Posterior cingulate gyrus (tissue), 11 donors: Measurements from ENCODE around the gene LDHD.
"Not testable (repeated sequence)": the region's sequence is repeated elsewhere in the genome, so short reads cannot be mapped to it uniquely, and the experiment has no call there.

ENCODE experiments used
- DNase-seq, 10 donors: peaks; one replicate each; pipeline versions ENCODE4 v3.0.0 to v3.0.0-alpha.2; 2020 to 2021; ENCODE audit warnings: mixed read lengths in 3 of 10
- intact Hi-C: fragments of 100-400 bp; cut with DNase I; formaldehyde crosslinking; loops from one replicate; pipeline ENCODE4 v1.15.1; 2023

The LDHD gene

DNA sequence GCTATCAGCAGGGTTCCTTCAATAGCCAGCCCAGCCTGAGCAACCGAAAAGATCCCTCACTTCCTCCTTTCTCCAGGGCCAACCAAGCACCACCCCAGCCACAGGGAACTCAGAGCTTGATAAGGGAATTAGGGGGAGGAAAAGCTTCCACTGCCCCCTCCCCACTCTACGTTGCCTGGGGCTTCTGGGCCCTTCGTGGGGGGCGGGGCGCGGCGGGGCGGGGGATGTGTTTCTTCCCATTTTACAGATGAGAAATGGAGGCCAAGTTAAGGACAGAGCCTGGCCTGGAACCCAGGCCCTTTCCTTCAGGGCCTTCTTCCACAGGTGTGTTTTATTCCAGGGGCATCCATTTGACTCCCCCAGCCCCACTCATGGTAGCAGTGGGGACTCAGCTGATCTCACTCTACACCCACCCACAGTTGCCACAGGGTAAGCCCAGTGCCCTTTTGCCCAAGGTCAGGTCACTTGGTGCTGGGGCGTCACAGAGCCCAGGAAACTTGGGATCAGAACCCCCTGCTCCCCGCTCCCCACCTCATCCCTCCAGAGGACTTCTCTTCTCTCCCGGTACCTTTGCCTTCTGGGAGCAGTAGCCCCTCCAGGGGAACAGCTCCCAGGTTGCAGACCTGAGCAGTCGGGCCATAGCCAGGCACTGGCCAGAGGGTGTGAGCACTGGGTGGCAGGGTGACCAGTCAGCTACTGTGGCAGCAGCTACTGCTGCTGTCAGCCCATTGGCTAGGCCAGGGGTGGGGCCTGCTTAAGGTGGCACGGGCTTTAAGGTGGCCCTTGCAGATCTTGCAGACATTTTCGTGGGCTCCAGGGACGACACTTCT, at the start of gene LDHD:
Gene LDHD, minus strand, starts transcription at position 700 of the 830 bp plus-strand sequence. Its CDS starts 60 bp downstream, at position 640.
- peak; percentile 87 to 99 (median 93) for DNase-seq
- intact Hi-C loops, result no loop called here

- DNase-seq, result no peak
- intact Hi-C loops, result no loop called here
These were observed 43.8 kb upstream of the LDHD start for GRCh38 chr16:75160386-75160785.

GRCh38 chr16:75152635-75153034, 36.1 kb upstream of the LDHD start:
- intact Hi-C loops, result no loop called here
- no peak for DNase-seq

DNA sequence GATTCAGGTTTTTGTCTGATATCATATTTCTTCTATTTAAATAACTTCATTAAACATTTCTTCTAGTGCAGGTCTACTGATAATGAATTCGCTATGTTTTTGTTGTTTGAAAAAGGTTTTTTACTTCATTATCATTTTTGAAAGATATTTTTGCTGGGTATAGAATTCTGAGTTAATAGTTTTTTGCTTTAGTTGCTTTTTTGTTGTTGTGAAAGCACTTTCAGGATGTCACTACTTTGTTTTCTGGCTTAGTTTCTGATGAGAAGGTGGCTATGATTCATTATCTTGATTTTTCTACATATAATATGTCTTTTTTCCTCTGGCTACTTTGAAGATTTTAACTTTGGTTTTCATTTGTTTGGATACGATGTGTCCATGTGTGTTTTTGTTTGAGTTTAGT, 35.2 kb upstream of the LDHD start:
- DNase-seq, result no peak
- intact Hi-C loops, result no loop called here

DNA sequence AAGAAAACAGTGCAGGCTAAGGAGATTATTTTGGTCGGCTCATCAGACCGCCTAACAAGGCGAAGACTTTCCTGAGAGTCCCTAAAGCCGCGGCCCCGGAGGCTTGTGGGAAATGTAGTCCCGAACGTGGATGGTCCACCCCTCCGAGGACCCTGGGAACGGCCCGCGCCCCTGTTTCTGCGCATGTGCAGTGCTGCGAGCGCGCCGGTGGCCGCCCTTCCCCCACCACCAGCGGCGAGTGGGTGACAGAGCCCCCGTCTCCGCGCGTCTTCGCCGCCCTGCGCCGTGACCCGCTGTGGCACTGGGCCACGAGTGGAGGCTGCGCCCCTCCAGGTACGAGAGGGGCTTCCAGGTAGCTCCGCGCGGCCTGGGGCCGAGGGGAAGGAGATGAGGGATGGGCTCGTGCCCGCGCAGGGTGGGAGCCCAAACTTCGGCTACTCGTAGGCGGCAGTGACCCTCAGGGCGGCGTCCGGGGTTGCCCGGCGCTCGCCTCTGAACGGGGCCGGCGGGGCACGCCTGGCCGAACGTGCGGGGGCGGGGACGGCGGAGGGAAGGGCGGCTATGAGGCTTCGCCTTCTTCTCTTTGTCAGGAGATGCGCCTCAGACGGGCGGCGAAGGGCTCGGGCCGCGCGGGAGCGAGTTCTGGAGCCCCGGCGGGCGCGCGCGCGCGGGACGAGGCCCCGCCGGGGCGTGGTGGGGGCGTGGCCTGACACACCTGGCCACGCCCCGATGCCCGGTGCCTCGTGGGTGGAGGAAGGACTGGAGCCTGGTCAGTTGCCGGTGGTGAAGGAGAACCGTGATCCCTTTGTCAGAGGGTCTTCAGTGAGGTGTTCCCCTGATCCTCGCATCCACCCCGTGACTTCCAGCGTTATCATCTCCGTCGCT, 32.0 kb upstream of the LDHD start, which contains the start of gene ZFP1:
Gene ZFP1, plus strand, starts transcription at position 214 of the 885 bp plus-strand sequence. CDS start 4,428 bp downstream, outside the sequence.
- intact Hi-C loops, result loop anchor here (1.0 kb wide), 1 partner anchor 150 kb away; no protein-coding TSS in a partner anchor
- peak; percentile 88 to 99 (median 95) for DNase-seq

DNA sequence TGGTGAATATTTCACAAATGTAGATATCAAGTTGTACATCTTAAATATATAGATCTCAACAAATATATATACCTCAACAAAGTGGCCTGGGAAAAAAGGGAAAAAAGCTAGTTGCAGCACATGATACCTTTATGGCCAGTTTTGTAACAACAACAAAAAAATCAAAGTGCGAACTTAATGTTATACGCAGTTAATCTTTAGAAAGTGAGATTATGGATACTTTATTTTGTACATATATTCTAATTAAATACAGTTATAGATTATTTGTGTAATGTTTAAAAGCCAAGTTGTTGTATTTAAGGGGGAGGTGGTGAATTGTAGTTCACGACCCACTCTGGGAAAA, 31.4 kb upstream of the LDHD start:
- no peak for DNase-seq
- intact Hi-C loops, result loop anchor here (1.0 kb wide), 1 partner anchor 150 kb away; no protein-coding TSS in a partner anchor

- DNase-seq, result no peak
- intact Hi-C loops, result no loop called here
These were observed 27.4 kb upstream of the LDHD start for GRCh38 chr16:75143941-75144340.

GRCh38 chr16:75139498-75139897, 22.9 kb upstream of the LDHD start:
- intact Hi-C loops, result no loop called here
- DNase-seq, result no peak

GRCh38 chr16:75138636-75139035, 22.1 kb upstream of the LDHD start:
- intact Hi-C loops, result no loop called here
- no peak for DNase-seq

GRCh38 chr16:75138233-75138632, 21.7 kb upstream of the LDHD start:
- DNase-seq, result no peak
- intact Hi-C loops, result no loop called here

DNA sequence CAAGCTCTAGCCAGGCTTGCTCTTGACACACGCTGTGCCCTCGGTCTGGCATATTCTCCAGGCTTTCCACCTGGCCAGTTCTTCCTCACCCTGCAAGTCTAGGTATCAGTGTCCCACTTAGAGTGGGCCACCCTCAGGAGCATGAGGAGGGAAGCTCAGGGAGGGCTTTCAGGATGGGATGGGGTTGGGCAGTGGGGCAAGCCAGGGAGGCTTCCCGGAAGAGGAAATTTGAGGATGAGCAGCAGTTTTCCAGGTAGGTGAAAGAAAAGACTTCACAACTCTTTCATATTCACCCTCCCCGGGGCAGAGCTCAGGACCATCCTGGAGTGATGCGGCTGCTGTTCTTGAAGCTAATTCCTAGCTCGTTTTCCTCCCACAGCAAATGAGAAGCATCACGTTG, 14.5 kb upstream of the LDHD start:
- intact Hi-C loops, result no loop called here
- no peak for DNase-seq

- intact Hi-C loops, result no loop called here
- DNase-seq, result no peak
These were observed 13.7 kb upstream of the LDHD start for GRCh38 chr16:75130150-75130771.

DNA sequence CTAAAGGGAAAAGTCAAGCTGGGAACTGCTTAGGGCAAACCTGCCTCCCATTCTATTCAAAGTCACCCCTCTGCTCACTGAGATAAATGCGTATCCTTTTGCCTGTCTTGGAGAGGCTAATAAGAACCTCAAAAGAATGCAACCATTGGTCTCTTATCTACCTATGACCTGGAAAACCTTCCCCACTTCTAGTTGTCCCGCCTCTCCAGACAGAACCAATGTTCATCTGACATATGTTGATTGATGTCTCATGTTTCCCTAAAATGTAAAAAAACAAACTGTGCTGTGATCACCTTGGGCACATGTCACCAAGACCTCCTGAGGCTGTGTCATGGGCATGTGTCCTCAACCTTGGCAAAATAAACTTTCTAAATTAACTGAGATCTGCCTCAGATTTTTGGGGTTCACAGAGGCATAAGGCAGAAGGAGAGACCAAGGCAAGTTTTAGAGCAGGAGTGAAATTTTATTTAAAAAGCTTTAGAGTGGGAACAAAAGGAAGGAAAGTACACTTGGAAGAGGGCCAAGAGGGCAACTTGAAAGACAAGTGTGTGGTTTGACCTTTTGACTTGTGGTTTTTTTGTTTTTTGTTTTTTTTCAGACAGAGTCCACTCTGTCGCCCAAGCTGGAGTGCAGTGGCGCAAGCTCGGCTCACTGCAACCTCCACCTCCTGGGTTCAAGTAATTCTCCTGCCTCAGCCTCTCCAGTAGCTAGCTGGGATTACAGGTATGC, 13.0 kb upstream of the LDHD start:
- DNase-seq, intact Hi-C loops: not testable (repeated sequence)

DNA sequence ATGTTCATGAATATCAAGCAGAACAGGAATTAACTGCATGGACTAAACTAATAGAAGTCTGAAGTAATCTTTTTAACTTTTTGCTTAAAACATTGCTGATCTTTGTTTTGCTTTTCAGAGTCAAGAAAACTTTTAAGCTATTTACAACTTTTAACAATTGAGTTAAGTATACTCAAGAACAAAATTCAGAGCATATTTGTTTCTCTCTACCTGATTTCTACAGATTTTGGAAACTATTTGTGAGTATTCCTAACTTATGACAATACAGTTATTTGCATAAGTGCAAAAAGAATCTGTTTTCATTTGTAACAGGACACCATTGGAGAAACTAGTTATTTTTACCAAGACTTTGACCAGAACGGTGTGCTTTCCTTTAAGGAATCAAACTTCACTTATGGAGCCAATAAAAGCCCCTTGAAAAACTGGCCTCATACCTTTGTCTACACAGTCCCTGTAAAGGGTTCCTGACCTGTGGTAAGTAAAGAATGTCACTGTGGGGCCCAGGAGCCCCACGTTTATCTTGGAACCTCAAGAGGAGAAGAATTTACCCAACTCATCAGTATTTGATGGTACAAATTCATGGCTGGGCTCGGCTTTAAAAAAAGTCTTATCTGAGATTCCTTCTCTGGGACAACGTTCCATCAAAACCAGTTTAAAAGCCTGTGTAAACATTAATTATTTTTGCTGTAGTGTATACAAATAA, 11.3 kb upstream of the LDHD start:
- DNase-seq, result no peak
- intact Hi-C loops, result no loop called here

DNA sequence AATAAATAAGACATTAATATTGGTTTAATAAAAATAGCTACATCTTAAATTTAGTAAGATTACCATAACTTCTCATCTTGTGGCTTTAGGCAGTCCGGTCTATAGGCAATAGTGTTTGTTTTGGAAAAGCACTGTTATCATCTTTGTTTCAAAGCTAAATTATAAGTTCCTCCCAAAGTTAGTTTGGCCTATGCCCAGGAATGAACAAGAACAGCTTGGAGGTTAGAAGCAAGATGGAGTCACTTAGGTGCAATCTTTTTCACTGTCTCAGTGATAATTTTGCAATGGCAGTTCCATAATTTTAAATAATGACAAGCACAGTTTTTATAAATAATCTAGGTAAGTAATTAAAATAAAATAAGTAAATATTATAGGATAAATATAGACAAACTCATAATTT, 6.0 kb upstream of the LDHD start:
- intact Hi-C loops, result no loop called here
- DNase-seq, result no peak

GRCh38 chr16:75121949-75122568, 5.5 kb upstream of the LDHD start:
- intact Hi-C loops, result no loop called here
- DNase-seq, result no peak

GRCh38 chr16:75120253-75120652, 3.7 kb upstream of the LDHD start:
- intact Hi-C loops, result no loop called here
- no peak for DNase-seq

GRCh38 chr16:75118943-75119539, 2.5 kb upstream of the LDHD start:
- DNase-seq, result no peak
- intact Hi-C loops, result no loop called here

GRCh38 chr16:75116911-75117245, 298 bp upstream of the LDHD start:
- no peak for DNase-seq
- intact Hi-C loops, result no loop called here
